ENCODE data around the gene DPP10.

The DPP10 gene

DNA sequence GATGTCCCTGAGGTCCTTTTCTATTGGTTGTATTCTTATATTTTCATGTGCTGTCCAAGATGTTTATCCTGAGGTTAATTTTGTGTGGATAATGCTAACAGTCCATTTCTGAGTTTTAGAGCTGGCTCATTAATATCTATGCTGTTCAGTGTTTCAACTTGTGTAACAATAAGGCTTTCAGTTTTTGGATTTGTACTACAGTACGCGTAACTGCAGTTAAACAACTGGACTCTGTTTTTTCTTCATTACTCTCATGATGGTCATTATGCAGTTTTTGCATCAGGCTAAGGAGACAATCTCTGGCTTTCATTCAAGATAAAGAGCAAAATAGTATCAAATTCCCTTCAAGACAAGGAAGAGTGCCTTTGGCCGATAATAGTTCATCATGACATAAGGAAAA lies 1364.8 kb downstream of the DPP10 start:
- no peak for DNase-seq

DNA sequence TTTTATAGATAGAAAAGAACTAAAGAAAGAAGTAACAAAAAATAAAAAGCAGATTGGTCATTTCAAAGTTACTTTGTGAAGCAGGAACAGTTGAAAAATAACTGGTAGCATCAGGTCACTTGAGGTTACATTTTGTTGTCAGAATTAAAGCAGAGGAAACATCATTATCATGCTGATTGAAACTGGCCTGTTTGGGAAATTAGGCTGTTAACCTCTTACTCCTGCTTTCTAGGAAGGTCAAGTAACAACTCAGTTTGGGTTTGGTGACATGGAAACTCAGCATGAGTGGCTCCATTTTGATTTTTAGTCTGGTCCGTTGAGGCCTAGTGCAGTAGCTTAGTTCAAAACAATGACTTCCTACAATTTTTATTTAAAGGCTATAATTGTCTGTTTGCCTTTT lies 1383.5 kb downstream of the DPP10 start:
- no peak for DNase-seq

DNA sequence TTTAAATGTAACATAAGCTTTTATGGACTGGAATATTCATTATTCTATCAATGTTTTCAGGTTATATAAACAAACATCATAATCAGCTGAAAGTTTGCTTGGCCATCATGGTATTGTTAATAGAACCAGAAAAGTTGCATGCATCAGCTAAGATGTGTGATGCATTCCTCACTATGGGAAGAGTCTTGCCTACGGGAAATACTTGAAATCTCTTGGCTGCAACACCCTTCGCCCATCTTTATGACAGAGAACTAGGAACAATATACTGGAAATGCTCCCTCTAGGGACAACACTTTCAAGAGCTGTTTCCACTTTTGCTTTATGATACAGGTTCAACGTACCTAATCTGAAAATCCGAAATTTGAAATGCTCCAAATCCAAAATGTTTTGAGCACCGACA lies 1390.8 kb downstream of the DPP10 start:
- DNase-seq = no peak

DNA sequence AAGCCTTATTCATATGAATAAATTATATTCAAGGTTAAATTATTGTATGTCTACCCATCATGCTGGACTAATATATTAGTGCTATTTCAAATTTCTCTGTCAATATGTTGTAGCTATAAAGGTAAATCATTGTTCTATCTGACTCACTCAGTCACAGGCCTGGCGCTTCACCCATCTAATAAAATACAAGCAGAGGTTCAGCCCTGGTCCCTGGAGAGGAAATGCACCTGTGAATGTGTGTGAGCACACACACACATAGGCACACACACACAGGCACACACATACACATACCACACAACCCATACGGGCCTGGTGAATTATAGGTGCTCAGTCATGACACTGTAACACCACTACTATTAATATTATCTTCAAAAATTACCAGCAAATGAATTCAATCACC lies 1396.1 kb downstream of the DPP10 start:
- DNase-seq = no peak

DNA sequence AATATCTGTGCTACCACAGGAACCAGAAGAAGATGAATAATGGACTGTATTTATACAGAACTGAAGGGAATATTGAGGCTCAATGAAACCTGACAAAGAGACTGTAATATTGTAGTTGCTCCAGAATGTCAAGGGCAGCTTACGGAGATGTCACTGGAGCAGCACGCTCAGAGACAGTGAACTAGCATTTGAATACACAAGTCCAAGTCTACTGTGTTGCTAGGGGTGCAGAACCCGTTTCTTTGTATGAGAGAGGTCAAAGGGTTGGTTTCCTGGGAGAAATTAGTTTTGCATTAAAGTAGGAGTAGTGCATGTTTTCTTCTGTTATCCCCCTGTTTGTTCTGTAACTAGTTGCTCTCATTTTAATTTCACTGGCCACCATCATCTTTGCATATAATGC lies 1399.9 kb downstream of the DPP10 start:
- DNase-seq = no peak

DNA sequence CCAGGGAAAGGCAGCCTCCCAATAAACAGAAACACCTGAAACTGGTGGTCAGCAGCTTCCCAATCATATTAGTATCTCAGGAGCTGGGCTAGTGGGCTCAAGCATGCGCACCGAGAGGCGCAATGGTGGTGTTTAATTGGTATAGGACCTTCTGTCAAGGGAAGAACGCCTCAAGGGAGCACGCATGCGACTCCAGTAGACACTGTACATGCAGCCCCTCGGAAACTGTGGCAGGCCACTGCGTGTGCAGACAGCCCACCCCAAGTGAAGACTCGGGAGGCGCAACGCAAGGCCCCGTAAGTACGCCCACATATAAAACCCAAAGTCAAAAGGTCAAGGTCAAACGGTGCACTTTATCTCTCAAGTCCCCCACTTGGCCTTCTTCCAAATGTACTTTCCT lies 1405.8 kb downstream of the DPP10 start:
- no peak for DNase-seq

DNA sequence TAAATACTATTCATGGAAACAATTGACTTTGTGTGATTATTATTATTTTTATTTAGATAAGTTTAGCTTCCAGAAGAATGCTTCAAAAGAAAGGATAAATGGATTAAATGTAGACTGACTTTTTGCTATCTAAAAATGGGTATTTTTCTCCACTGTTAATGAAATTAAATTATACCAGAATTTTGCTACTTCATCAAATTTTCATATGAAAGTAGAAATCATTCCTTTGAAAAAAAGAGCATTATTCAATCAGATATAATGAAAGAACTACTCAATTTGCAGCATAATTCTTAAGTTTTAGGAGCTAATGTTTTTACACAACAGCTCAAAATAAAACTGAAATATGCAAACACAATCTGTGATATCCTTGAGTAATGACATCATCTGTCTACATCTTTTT lies 1424.6 kb downstream of the DPP10 start:
- DNase-seq = no peak

DNA sequence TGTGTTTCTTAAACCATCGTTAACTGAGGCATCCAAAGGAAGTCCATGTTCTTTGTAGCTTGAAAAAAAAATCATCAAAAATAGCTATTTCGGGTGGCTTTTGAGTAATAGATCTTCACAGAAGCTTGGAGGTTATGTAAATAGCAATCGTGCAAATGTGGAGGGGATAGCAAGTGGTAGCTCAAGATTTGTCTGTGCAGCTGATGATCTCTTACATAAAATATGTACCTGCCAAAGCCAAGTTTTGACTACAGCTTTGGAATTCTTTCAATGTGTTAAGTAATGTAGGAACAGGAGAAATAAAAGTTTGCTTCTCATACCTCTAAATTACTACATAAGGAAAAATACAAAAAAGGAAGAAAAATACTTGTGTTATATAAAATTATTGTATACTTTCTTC lies 1432.0 kb downstream of the DPP10 start:
- no peak for DNase-seq

DNA sequence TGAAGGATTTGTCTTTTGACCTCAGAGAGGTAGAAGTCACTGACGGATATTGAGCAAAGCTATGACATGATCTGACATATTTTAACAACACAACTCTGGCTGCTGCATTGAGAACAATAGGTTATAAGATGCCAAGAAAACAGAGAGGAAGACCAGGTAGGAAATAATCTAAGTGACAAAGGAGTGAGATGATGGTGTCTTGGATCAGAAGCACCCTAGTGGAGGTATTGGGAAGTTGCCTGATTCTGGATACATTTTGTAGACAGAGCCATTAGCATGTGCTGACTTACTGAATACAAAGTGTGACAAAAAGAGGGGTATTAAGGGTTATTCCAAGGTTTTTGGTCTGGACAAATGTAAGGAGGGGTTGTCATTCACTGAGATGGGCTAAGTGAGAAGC lies 1438.1 kb downstream of the DPP10 start:
- DNase-seq = no peak

DNA sequence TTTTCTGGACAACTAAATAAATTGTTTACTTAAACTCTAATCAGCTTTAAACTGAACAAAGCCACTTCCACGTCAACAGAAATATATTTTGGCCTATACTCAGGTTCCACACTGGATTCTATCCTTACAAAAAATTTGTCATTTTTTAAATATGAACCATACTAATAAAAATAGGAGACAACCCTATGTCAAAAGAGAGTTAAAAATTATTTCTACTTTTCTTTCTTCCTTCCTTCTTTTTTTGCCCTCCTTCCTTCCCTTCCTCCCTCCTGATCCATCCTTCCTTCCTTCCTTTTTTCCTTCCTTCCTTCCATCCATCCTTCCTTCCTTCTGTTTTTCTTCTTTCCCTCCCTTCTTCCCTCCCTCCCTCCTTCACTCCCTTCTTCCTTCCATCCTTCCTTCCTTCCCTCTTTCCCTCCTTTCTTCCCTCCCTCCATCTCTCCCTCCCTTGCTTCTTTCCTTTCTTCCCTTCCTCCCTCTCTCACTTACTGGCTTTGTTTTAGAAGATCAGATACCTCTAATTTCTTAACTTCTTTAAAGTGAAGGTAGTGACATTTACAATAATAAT lies 1444.9 kb downstream of the DPP10 start:
- DNase-seq = no peak
